WTC11 (cell line): ENCODE results near the gene FOXD3.

Experiments
- ATF1 ChIP-seq: sonication (generic); formaldehyde crosslinking; IDR thresholded peaks from 2 replicates; pipeline ENCODE4 v1.8.1; 2023; ENCODE audit warnings: mild to moderate bottlenecking, moderate library complexity, missing genetic modification reagents
- TCF7 ChIP-seq: sonication (generic); formaldehyde crosslinking; IDR thresholded peaks from 2 replicates; pipeline ENCODE4 v1.8.0; 2022; ENCODE audit warnings: mild to moderate bottlenecking, low read depth, missing genetic modification reagents, moderate library complexity

DNA sequence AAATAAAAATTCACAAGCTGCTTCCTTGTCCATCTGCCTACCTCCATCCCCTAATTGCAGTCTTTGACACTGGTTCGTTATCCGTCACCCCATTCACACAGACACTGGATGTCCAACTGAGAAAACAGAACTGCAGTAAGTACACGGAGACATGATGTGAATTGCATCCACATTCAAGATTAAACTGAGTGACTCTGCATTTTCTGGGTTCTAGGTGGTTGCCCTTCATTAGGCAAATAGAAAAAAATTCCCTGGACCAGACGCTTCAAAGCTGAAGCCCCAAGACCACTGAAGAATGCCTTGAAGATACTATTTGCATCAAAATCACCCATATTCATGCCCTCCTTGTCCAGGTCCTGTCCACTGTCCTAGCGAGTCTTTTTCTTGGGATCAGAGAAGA, 37.2 kb downstream of the FOXD3 start:
- TF ChIP-seq ATF1: no peak
- no peak for TF ChIP-seq TCF7
